ENCODE data around the gene TMEM273. TPM values are rescaled to one million over a fixed set of nuclear protein-coding genes. Genes with fewer than 3 reads are reported as not detected.

Gene TMEM273
- total and polyA plus RNA-seq, 2 of the 4 experiments (the other 2 are of a cell fraction), result not detected

- Histone ChIP-seq H3K79me1 (ENCODE audit: low read depth in 1 of 2, low read length in 2 of 2) (no peaks in the 10 kb centered on the region), H3K23ac (ENCODE audit: low read depth, low read length) (no peak overlapping the region), H3K18ac (ENCODE audit: low read depth, low read length) (no peak overlapping the region), H4K8ac (ENCODE audit: low read depth in 2 of 2, low read length in 2 of 2) (no peak overlapping the region), H3K9me1 (ENCODE audit: insufficient read depth, low read length) (peaks cover 8% of the 10 kb centered on the region), H3K4me1 (ENCODE audit: control insufficient read depth, insufficient read depth, low read length) (peaks cover 4% of the 10 kb centered on the region), H2AFZ (replicated peaks; ENCODE audit: low read length, poor library complexity) (no peak overlapping the region), H2AK5ac (ENCODE audit: low read depth, low read length) (no peak overlapping the region), H3K4ac (ENCODE audit: low read depth, low read length) (no peak overlapping the region), H3K9ac (ENCODE audit: low read depth, low read length) (no peak overlapping the region), H4K20me1 (ENCODE audit: insufficient read depth, low read length) (no peaks in the 10 kb centered on the region), H3K14ac (replicated peaks; ENCODE audit: low read depth, low read length) (no peak overlapping the region), H2BK120ac (ENCODE audit: low read depth, low read length) (no peak overlapping the region), H2BK5ac (ENCODE audit: low read depth, low read length, poor library complexity, severe bottlenecking) (no peak overlapping the region), H4K5ac (ENCODE audit: low read depth, low read length) (no peak overlapping the region), H3K36me3 (ENCODE audit: control insufficient read depth, insufficient read depth, low read length) (no peaks in the 10 kb centered on the region), H3K27me3 (ENCODE audit: control insufficient read depth, insufficient read depth, low read length) (no peaks in the 10 kb centered on the region), H3K4me2 (ENCODE audit: low read depth, low read length) (no peak overlapping the region), H2AK9ac (replicated peaks; ENCODE audit: low read depth, low read length, poor library complexity) (no peak overlapping the region), H4K91ac (ENCODE audit: insufficient read depth, low read depth, low read length) (no peak overlapping the region), H2BK15ac (ENCODE audit: low read depth, low read length) (no peak overlapping the region), H3K27ac (ENCODE audit: insufficient read depth, low read length) (no peak overlapping the region), H3K9me3 (ENCODE audit: control insufficient read depth, insufficient read depth, low read length) (no peaks in the 10 kb centered on the region; the same call in 1 of the 2 replicates), H3K56ac (ENCODE audit: extremely low read depth, insufficient read depth, low read length) (no peak overlapping the region), H3K4me3 (ENCODE audit: insufficient read depth, low read depth, low read length) (no peak overlapping the region), H2BK20ac (ENCODE audit: low read depth, low read length) (no peak overlapping the region)
- dilution Hi-C loops (cut with HindIII; ENCODE audit: low sequenced_read_pairs, unreplicated experiment) (no loop called here), intact Hi-C loops (cut with micrococcal nuclease) (no loop called here), in situ Hi-C loops (cut with MboI; ENCODE audit: low sequenced_read_pairs) (no loop called here)
- ChIA-PET CTCF (interaction anchor here (0.9 to 1.1 kb wide), 3 partner anchors 10 to 12 kb away, joined by 3 to 4 read pairs (median 3); no protein-coding TSS in a partner anchor), POLR2A (ENCODE audit: unreplicated experiment) (no interaction called here)
- BruUV-seq (replicated peaks), result no TSS peak
- ATAC-seq (ENCODE audit: low read depth) (no peak), DNase-seq (no peak)
- WGBS, 2 experiments (ENCODE audit: extremely low coverage in 2 of 2, insufficient read length in 1 of 2), result no CpG with 5 or more reads among the region's 1 CpG
- TF ChIP-seq MAFK (IDR thresholded peaks at IDR 0.05; ENCODE audit: low read depth, low read length) (peak; percentile 79), BHLHE40 (IDR thresholded peaks at IDR 0.05; ENCODE audit: low read depth, low read length) (no peak)
These were observed 36.7 kb downstream of the TMEM273 start for GRCh38 chr10:49151481-49151880.
